Ovary (tissue), 9 donors: Measurements from ENCODE around the gene HES5. TPM values are rescaled to one million over a fixed set of nuclear protein-coding genes. Genes with fewer than 3 reads are reported as not detected.

ENCODE experiments used
- DNase-seq, 5 donors: peaks; one replicate each; pipeline ENCODE4 v3.0.0-alpha.2; 2019 to 2020
- H3K27ac ChIP-seq, 2 donors: fragments of 200-600 bp; one replicate each; pipeline versions ENCODE4 v1.5.1 to v1.8.0; 2019 to 2022
- H3K27me3 ChIP-seq: fragments of 200-600 bp; one replicate; pipeline ENCODE4 v1.8.0; 2022
- H3K36me3 ChIP-seq: fragments of 200-600 bp; sonication (generic); one replicate; pipeline ENCODE4 v1.5.1; 2019
- H3K4me1 ChIP-seq: one replicate; pipeline ENCODE4 v1.8.1; 2013; ENCODE audit warnings: mild to moderate bottlenecking, moderate library complexity; ENCODE audit not compliant: insufficient read depth
- H3K4me3 ChIP-seq: fragments of 200-600 bp; sonication (generic); one replicate; pipeline ENCODE4 v1.5.1; 2017
- H3K9me3 ChIP-seq, 2 donors: fragments of 200-600 bp in 1 of 2; sonication (generic) in 1 of 2; one replicate each; pipeline versions ENCODE4 v1.5.1 to v1.8.1; 2013 to 2019; ENCODE audit warnings: mild to moderate bottlenecking in 1 of 2, moderate library complexity in 1 of 2
- CTCF ChIP-seq, 3 donors: fragments of 450-650 bp in 2 of 3; fragments of 200-600 bp in 1 of 3; IDR thresholded peaks; one replicate each; pipeline versions ENCODE4 v1.5.1 to v1.8.0; 2016 to 2022; ENCODE audit warnings: antibody characterized with exemption in 3 of 3, mild to moderate bottlenecking in 1 of 3
- EP300 ChIP-seq: sonication (generic); formaldehyde crosslinking; IDR thresholded peaks from one replicate; pipeline ENCODE4 v1.6.1; 2017; ENCODE audit warnings: antibody characterized with exemption
- POLR2A ChIP-seq: fragments of 450-650 bp; IDR thresholded peaks from one replicate; pipeline ENCODE4 v1.6.1; 2017; ENCODE audit warnings: antibody characterized with exemption, mild to moderate bottlenecking, moderate library complexity
- WGBS, 3 donors: extraction: QIAGEN DNeasy Blood & Tissue Kit in 1 of 3; methylation state at CpG; one replicate each; pipeline versions ENCODE4 v1.1.5 to v1.1.7; 2013 to 2017; 5-methylcytosine and 5-hydroxymethylcytosine counted together
- intact Hi-C, 4 donors: fragments of 100-400 bp; cut with DNase I; formaldehyde crosslinking; loops; one replicate each; pipeline versions ENCODE4 v1.11.0 to v1.15.1; 2022 to 2023
- polyA plus RNA-seq, 2 donors: library from polyadenylated mRNA; stranded (reverse); fragments of 200-250 nt in 1 of 2; fragments of 350-450 nt in 1 of 2; fragmentation: Illumina TruSeq in 1 of 2; extraction: RNeasy Lipid Tissue Mini Kit (QIAGEN cat#74804) in 1 of 2; gene quantifications; one replicate each; pipeline ENCODE4 v1.2.3, GENCODE V29; 2013 to 2014
- total RNA-seq, 7 donors: library from RNA; depleted of rRNA in 2 of 7; stranded (reverse); fragments of >200 nt in 2 of 7; fragmentation: NEBNext Ultra II Directional in 3 of 7; extraction: Animal tissue kit (Norgen Biotek cat#: 25700) in 3 of 7; gene quantifications; one replicate each; pipeline versions ENCODE4 v1.1.0 to v1.2.4, GENCODE V29; 2016 to 2023
- donor health status: DM: no; HTN: no; CAD: no; lungs with moderate emphysema.
- donor health status: DM: no; HTN: no; CAD: no.
- donor health status: Bipolar disorder and iron deficiency.
- donor health status: DM: yes; HTN: yes; CAD: no.
- donor health status: DM: no; HTN: no; CAD: no.
- donor health status: DM: yes; HTN: yes; CAD: no.

Gene HES5
- total and polyA plus RNA-seq, 9 donors: 0.13 to 0.53 (median 0.31) TPM; not detected in 4

GRCh38 chr1:2548068-2548589 is 18.1 kb upstream of the HES5 start:
- Histone ChIP-seq H3K9me3 (no peaks in the 10 kb centered on the region), H3K27me3 (no peaks in the 10 kb centered on the region), H3K27ac (peak overlapping the region; percentile 44 to 61), H3K36me3 (no peaks in the 10 kb centered on the region), H3K4me1 (peaks cover 21% of the 10 kb centered on the region), H3K4me3 (peak overlapping the region; percentile 28)
- peak; percentile 14 for TF ChIP-seq POLR2A
- no peak for TF ChIP-seq EP300
- peak; percentile 84 to 90 (median 88) for TF ChIP-seq CTCF (IDR thresholded peaks at IDR 0.05)
- DNase-seq: peak; percentile 71 to 86 (median 82)
- intact Hi-C loops: loop anchor here (1.0 to 10.0 kb wide), 4 partner anchors 131 to 373 kb away; no protein-coding TSS in a partner anchor
- 7 to 12% (median 11%) methylated on average over 17 of the region's 17 CpGs for WGBS, 3 donors

GRCh38 chr1:2547210-2548067 is 17.4 kb upstream of the HES5 start:
- H3K4me1 ChIP-seq: peaks cover 21% of the 10 kb centered on the region
- WGBS, 3 donors: 10 to 12% (median 11%) methylated on average over 26 to 27 of the region's 27 CpGs
- intact Hi-C loops: loop anchor here (1.0 to 10.0 kb wide), 5 partner anchors 130 to 373 kb away; no protein-coding TSS in a partner anchor

GRCh38 chr1:2546515-2547209 is 16.6 kb upstream of the HES5 start:
- H3K27me3 ChIP-seq: no peaks in the 10 kb centered on the region
- peaks cover 21% of the 10 kb centered on the region for H3K4me1 ChIP-seq
- peak in 1 of 5 donors; percentile 65 for DNase-seq
- intact Hi-C loops: loop anchor here (1.0 to 10.0 kb wide), 3 partner anchors 129 to 372 kb away; no protein-coding TSS in a partner anchor
- no peaks in the 10 kb centered on the region for H3K9me3 ChIP-seq
- peak overlapping the region; percentile 37 for H3K4me3 ChIP-seq
- 1% methylated on average over 38 to 52 of the region's 52 CpGs for WGBS, 3 donors
- no peaks in the 10 kb centered on the region for H3K36me3 ChIP-seq
- peak overlapping the region in 1 of 2 donors; percentile 26 for H3K27ac ChIP-seq
- TF ChIP-seq EP300 (no peak), CTCF (IDR thresholded peaks at IDR 0.05) (no peak), POLR2A (no peak)

More at GRCh38 chr1:2547210-2548067, 17.4 kb upstream of the HES5 start:
- Histone ChIP-seq H3K4me3 (peak overlapping the region; percentile 37), H3K27ac (peak overlapping the region; percentile 6 to 44), H3K9me3 (no peaks in the 10 kb centered on the region), H3K27me3 (no peaks in the 10 kb centered on the region), H3K36me3 (no peaks in the 10 kb centered on the region)
- TF ChIP-seq CTCF (IDR thresholded peaks at IDR 0.05) (no peak), EP300 (no peak), POLR2A (no peak)
- DNase-seq: no peak
